Daoy (cell line): ENCODE results near the gene OGFOD3. TPM values are rescaled to one million over a fixed set of nuclear protein-coding genes. Genes with fewer than 3 reads are reported as not detected.
"Not testable (repeated sequence)": the region's sequence is repeated elsewhere in the genome, so short reads cannot be mapped to it uniquely, and the experiment has no call there.

ENCODE experiments used
- DNase-seq: peaks from one replicate; pipeline ENCODE4 v3.0.0-alpha.2; 2015; ENCODE audit warnings: low read depth
- total RNA-seq: library from RNA; depleted of rRNA; stranded (reverse); fragments of >200 nt; shearing (Covaris generic); gene quantifications from 2 replicates; pipeline ENCODE4 v1.2.3, GENCODE V29; 2014; rRNA removed

The OGFOD3 gene
- 38.6 and 39.8 TPM in 2 replicates for total RNA-seq

- peak; percentile 94 for DNase-seq
Observed at GRCh38 chr17:82418001-82418986, at the start of gene OGFOD3, which contains the start of gene HEXD. TSS of gene OGFOD3 (minus strand) at chr17:82418586. CDS start at chr17:82418485, 101 bp downstream. TSS of gene HEXD (plus strand) at chr17:82418347. CDS start at chr17:82419800, 1,453 bp downstream.

DNA sequence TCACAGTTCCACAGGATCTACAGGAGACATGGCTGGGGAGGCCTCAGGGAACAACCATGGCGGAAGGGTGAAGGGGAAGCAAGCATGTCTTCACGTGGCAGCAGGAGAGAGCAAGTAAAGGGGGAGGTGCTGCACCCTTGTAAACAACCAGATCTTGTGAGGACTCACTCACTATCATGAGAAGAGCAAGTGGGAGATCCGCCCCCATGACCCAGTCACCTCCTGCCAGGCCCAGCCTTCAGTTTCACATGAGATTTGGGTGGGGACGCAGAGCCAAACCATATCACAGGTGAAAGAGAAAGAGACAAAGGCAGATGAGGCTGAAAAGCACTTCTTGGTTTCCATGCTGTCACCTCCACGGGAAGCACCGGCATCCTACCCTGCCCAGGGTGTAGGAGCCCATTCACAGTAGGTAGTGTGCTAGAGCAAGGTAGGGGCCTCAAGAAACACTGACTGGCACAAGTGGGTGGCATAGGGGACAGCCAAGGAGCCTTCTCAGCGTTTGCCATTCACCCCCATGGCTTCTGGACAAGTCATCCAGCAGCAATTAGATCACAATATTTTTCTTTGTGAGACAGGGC lies 46.7 kb upstream of the OGFOD3 start:
- no peak for DNase-seq

DNA sequence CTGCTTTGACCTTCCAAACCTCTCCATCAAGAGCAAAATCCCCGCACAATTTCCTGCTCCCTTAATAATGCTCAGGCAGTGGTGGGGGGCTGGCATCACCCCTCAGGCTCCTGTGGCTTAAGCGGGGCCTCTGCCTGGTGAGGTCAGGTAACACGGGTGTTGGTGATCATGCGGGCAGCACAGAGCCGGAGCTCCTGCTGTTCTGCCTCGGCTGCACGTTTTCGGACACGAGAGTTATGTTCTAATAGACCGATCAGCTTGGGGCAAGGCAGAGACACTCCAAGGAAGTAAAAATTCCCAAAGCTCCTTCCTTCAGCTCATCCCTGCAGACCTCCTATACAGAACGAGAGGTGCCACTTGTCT lies 46.2 kb upstream of the OGFOD3 start:
- DNase-seq = no peak

DNA sequence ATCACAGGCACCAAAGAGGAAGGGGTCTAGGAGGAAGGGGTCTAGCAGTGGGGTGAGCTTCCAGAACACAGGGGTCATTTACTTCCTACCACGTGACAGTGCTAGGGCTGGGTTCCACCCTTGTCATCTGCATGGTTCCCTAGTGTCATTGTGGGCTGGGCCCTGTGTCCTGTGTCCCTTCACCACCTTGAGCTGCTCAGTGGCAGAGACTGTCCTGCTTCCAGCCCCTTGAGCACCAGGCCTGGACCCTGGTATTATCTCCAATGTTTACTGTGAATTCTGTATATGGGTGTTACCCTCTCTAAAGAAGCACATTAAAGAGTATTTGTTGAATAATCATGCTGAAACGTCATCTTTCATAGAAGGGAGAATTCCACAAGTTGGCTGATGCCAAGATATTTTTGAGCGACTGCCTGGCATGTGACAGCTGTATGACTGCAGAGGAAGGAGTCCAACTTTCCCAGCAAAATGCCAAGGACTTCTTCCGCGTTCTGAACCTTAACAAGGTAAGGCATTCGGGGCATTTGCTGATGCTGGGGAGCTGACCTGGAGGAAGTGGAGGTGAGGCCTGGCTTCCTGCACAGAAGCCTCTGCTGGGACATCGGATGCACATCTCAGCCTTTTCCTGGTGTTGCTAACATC lies 45.7 kb upstream of the OGFOD3 start:
- no peak for DNase-seq

DNA sequence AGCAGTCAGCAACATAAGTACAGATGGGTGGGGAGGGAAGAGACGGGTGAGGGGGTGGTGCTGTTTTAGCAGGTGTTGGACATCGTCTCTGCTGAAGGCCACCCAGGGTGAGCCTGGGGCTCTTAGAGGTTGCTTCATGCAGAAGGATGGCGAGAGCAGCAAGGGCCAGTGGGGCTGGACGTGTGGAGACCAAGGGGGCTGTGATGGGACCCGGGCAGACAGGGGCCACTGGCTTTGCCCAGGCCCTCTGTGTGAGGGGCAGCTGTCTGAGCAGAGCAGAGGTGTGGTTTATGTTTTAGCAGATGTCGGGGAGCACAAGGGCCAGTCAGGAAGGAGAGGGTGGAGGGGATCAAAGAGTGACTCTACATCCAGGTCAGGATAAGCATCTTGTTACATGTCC lies 45.0 kb upstream of the OGFOD3 start:
- DNase-seq = no peak

DNA sequence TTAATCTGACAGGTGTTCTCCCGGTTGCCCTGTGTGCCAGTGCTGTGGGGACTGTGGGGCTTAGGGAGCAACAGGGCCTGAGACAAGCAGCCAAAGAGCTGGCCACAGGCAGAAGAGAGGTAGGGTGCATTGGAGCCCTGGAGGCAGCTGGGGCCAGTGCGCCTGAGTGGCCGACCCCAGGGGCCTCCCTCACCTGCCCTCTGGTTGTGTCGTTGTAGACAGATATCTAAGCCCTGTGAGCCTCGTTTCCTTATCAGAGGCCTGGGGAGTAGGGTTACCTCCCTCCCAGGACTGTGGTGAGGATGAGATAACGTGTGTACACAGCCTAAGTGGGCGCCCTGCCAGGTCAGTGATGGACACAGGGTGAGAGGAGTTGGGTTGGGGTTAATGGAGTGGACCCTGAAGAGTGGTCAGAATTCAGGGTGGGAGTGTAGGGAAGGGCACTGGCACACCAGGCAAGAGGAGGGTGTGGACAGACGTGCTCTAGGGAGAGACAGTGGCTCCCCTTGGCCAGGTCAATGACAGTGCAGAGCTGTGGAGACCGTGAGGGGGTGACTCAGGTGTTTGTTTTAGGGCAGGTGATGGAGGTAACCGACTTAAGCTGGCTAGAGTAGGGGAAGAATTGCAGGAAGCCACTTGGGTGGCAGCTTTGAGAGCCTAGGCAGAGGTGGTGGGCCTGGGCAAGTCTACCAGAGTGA lies 43.6 kb upstream of the OGFOD3 start:
- DNase-seq = no peak

- DNase-seq = not testable (repeated sequence)
Observed at GRCh38 chr17:82459936-82460335, 41.5 kb upstream of the OGFOD3 start.

DNA sequence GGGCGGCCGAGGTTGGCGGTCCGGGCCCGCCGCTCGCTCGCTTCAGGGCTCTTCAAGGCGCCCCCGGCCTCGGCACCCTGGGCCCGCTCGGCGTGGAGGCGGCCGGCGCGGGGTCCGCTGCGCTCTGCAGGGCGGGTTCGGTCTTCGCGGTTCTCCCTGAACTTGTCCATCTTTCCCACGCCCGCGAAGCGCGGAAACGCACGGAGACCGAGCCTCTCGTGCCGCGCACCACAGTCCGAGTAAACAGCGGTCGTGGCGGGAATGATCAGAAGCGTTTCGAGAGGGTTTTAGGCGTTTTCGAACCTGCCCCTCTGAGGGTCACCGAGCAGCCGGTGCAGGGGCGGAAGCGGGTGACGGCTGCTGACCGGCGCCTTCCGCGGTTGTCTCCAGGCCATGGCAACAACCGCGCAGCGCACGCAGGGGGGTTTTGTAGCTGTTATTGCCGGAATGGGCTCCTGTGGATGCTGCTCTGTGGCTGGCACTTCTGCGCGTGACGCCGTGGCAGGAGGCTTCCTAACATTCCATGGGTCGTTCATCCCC lies 40.6 kb upstream of the OGFOD3 start:
- DNase-seq = peak; percentile 49

- DNase-seq = peak; percentile 99
Observed at GRCh38 chr17:82458179-82458884, 39.9 kb upstream of the OGFOD3 start, which contains the start of gene NARF. TSS of gene NARF (plus strand) at chr17:82458741. CDS start at chr17:82458804, 63 bp downstream.

GRCh38 chr17:82457929-82458178 lies 39.5 kb upstream of the OGFOD3 start:
- no peak for DNase-seq

DNA sequence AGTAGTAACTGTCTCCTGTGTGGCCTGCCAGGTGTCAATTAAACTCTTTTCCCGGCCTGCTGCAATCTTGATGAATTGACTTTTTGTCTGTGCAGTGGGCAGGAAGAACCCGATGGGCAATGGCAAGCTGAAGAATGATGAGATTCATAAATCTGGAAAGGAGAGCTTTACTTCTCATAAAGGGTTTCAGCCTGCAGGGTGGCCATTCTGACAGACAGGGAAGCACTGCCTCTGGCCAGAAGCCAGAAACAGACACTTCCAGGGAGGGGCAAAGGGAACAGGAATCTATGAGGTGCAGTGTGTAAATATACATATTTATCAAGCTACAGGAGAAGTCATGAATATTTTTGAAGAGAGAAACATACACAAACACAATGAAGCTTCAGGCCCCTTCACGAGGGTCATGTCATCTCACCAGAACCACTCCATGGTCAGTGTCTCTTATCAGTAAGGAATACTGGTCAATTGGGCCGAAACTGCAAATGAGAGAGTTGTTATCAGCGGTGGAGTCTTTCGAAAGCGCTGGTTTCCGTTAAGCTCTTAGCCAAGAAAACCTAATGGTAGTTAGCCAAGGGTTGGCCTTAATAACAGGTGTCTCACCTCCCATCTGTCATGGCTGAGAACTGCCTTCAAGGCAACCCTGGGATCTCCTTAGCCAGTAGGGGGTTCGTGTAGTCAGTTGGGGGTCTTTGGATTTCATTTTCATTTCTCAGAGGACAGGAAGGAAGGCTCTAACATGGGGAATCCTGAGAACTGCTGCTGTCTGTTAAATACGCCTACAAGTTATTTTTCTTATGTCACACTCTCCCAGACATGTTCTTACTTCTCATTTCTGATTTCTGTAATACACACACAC lies 38.9 kb upstream of the OGFOD3 start:
- DNase-seq = no peak

DNA sequence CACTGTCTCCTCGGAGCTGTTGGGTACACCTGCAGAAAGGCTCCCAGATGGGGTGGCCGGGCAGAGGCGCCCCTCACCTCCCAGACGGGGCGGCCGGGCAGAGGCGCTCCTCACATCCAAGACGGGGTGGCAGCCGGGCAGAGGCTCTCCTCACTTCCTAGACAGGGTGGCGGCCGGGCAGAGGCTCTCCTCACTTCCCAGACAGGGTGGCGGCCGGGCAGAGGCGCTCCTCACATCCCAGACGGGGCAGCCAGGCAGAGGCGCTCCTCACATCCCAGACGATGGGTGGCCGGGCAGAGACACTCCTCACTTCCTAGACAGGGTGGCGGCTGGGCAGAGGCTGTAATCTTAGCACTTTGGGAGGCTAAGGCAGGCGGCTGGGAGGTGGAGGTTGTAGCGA lies 35.3 kb upstream of the OGFOD3 start:
- DNase-seq = not testable (repeated sequence)

GRCh38 chr17:82453151-82453550 lies 34.8 kb upstream of the OGFOD3 start:
- not testable (repeated sequence) for DNase-seq

DNA sequence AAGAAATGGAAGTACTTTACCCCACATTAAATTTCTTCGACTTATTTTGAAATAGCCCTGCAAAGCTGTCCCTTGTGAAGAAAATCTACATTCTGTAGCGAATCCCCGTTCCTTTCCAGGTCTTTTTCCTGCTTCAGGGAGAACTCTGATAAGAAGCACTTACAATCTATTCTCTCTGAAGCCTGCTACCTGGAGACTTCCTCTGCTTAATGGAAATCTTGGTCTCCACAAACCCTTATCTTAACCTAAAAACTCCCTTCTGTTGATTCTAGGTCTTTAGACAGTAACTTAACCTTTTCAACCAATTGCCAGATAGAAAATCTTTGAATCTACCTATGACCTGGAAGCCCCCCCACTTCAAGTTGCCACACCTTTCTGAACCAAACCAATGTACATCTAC lies 33.8 kb upstream of the OGFOD3 start:
- DNase-seq = no peak

GRCh38 chr17:82450357-82451106 lies 32.1 kb upstream of the OGFOD3 start, which contains the start of gene CYBC1:
TSS of gene CYBC1 (minus strand) at chr17:82450752. CDS start at chr17:82449254, 1,498 bp downstream.
- DNase-seq = peak; percentile 93

DNA sequence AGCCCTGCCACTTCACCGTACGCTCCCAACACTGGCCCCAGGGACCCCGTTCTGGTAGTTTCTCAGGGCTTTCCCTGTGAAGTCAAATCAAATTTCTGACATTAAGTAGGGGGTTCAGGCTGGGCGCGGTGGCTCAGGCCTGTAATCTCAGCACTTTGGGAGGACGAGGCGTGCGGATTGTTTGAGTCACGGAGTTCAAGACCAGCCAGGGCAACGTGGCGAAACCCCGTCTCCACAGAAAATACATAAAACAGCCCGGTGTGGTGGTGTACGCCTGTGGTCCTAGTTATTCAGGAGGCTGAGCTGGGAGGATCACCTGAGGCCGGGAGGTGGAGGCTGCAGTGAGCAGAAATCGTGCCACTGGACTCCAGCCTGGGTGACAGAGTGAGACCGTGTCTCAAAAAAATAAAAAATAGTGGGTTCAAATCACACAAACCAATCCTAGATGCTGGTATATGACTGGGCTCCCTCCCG lies 31.5 kb upstream of the OGFOD3 start:
- no peak for DNase-seq

- DNase-seq = no peak
Observed at GRCh38 chr17:82449131-82449882, 30.9 kb upstream of the OGFOD3 start.

- no peak for DNase-seq
Observed at GRCh38 chr17:82447876-82448275, 29.5 kb upstream of the OGFOD3 start.
